ENCODE measurements around the gene PACRG.
"Not testable (repeated sequence)": the region's sequence is repeated elsewhere in the genome, so short reads cannot be mapped to it uniquely, and the experiment has no call there.

The PACRG gene

DNA sequence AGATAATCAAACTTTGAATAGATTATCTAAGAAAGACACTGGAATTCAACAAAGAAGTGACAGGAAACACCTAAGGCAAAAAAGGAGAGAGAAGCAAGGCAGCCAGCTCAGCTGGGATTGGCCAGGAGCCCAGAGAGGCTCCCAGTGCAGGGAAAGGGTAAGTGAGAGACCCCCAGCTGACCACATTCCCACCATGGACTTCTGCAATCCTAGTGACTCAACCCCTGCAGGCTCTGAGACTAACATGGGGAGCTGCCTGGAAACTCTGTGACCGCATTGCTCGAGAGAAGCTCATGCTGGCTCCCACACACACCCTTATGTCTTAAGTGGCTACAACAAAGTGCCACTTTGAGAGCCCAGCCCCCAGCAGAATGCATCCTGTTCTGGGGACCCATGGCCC, 215.1 kb downstream of the PACRG start:
- DNase-seq (ENCODE audit: low spot score): peak; percentile 21

DNA sequence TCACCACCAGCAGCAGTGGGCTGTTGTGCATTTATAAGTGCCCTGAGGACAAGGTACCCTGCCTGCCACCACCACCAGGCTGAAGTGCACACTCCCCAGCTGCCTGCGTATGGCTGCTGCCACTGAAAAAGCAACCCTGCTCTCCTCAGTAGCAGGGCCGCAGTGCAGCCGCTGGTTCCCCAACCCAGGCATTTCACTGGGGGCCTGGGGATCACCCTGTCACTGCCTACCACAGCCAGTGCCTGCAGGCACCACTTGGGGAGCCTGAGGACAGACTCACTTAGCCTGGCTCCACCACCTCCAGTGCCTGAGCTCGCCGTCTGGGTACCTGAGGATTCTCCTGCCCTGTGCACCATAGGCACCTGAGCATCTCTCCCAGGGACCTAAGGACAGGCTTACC, 215.6 kb downstream of the PACRG start:
- no peak for DNase-seq (ENCODE audit: low spot score)

DNA sequence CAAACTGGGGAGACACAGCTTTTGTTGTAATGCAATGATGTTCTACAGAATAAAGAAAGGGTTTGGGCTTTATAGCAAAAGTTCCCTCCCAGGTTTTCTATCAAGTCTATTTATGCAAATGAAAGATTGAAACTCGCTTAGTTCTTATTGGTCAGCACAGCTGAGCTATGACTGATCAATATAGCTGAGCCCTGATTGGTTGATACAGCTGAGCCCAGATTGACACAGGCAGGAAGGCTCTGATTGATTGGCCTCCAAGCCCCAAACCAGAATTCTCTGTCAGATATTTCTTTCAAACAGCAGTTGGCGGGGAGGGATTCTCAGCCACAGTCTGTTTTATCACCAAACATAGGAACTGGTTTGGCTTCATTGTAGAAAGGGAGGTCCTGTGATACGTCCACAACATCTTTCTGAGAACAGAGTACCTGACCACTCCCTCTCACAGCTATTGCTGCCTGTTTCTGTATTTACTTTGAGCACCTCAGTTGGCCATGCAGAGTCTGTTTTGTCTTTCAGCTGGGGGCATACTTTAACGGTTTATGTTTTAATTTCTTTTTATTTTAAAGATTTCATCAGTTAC, 223.5 kb downstream of the PACRG start:
- no peak for DNase-seq (ENCODE audit: low spot score)

DNA sequence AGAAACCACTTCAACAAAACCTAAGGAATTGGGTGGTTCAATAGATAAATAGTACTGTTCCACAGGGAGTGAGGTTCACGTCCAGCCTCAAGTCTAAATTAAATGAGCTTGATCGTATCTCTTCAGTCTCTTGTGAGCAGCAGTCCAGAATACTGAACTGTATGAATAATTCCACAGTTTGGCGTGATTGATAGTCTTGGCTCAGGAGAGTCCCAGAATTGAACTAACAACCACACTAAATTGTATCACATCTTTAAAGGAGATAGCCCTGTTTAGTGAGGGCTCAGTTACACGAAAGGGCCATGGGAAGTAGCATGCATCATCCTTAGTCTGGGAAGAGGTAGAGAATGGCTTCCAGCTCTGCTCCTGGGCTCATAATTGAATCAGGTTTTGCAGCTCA, 224.6 kb downstream of the PACRG start:
- no peak for DNase-seq (ENCODE audit: low spot score)

DNA sequence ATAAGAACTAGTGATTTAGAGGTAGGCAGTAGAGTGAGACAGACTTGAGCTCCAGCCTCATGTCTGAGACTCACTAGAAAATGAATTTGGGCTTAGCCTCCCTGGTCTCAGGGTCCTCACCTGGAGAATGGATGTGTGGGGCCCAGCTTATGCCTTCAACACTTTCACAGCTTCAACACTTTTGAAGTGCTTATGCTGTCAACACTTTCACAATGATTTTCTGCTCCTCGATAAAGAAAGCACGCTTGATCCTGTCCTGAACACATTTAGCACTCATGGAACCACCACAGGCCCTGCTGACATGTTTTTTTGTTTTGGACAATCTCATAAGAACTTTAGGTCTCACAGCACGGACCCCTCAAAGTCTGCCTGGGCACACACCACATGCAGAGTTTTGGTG, 229.3 kb downstream of the PACRG start:
- no peak for DNase-seq (ENCODE audit: low spot score)

DNA sequence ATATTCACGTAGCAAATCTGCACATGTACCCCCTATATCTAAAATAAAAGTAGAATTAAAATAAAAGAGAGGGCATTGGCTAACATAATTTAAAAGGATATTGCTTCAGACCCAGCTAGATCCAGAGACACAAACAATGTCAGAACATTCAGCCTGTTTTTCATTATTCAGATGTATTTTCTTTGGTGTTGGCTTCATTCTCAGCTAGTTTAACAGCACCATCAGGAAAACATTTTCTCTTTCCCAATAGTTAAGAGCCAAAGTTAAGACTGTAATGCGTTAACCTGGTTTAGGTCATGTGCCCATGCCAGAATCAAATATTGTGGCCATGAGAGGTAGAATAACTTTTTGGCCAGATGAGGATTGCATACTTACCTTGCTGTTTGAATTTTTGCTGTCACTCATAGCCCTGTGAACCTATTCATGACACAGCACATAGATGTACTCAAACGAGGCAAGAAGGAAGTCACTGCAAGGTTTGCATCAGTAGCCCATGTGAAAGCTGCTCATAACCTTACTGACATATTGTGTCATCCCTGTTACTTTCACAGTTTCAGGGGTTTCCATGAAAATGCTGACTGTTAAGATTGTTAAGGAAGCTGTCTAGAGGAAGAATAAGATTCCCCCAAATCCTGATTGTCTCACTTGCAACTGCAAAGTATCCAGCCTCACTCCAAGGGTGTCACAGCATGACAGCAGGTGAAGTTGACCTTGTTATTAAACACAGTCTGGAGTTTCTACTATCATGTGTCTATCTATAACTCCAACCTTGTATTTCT, 233.1 kb downstream of the PACRG start:
- DNase-seq (ENCODE audit: low spot score): peak; percentile 15

DNA sequence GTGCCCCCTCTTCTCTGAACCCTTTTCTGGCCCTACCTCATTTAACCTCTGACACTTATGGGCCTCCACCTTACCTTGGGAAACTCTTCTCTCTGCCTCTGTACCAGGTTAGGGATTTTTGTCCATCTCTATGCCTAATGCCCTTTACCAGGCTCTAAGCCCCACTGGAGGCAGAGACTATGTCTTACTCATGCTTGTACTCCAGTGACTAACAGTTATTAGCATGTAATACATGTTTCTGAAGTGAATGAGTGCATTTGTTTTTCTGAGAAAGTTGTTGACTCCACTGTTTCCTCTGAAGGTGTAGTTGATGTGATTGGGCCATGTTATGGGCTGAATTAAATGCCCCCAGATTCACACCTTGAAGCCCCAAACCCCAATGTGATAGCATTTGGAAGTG, 234.3 kb downstream of the PACRG start:
- DNase-seq (ENCODE audit: low spot score): peak; percentile 16

DNA sequence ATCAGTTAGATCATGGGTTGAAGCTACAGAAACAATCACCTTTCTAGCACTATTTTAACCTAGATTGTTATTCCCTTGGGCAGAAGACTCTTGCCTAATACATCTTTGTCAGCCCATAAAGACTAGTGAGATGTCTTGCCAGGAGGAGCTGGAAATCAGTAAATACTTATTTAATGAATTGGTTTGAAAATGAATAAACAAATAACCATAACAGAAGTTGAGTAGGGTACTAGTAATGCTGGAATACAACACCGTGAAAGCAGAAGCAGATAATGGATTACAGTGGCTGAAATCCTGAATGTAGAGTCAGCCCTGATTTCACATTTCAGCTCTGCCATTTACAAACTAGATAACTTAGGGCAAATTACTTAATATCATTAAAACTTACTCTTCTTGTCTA, 236.1 kb downstream of the PACRG start:
- no peak for DNase-seq (ENCODE audit: low spot score)

DNA sequence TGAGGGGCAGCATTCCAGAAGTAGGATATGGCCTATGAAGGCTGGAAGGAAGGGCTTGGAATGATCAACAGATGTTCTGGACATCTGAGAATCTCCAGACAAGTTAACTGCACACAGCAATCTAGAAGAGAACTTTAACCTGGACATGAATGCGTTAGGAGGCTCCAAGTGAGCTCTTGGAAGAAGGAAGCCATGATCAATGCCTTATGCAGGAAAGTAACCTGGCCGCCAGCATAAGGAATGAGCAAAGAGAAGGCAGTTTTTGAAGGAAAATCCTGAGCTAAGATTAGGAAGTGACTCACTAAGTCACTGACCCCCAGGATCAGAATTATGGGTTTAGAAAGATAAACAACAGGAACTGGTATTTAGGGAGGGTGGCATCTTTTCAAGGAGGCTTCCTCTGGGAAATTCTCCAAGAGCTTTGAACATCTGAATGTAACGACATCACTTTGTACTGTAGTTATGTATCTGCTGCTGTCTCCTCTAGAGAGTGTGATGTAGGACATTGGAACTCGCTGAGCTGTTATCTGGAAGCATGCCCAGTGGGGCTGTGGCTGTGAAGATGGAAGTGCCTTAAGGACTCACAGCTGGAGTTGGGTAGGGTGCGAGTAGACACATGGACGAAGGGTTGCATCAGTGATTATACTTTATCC, 236.8 kb downstream of the PACRG start:
- peak; percentile 92 for DNase-seq (ENCODE audit: low spot score)

DNA sequence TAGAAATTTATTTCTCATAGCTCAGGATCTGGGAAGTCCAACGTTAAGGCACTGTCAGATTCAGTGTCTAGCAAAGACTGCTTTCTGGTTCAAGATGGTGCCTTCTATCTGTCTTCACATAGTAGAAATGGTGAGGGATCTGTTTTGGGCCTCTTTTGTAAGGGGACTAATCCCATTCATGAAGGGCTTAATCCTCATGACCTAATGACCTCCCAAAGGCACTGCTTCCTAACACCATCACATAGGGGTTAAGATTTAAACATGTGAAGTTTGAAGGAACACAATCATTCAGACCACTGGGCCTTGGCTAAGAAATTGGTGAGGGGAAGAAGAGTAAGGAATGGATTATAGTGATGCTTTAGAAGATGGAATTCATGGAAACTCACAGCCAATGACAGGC, 237.6 kb downstream of the PACRG start:
- DNase-seq (ENCODE audit: low spot score): no peak

DNA sequence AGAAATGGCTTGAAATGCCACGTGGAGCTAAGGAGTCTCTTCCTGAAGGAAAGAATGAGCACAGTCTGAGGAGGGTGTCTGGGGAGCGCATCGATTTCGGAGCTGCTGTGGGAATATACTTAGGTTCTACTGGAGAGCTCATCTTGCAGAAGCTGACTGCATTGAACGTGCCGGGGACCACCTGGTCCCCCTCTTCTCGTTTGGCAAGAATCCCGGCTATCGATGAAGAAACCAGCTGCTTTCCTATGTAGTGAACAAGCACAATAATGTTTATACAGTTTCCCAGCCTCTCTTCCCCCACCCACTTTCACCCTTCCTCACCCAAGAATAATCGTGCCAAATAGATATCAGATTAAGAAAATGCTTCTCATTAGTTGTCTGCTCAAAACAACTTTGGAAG, 242.5 kb downstream of the PACRG start:
- DNase-seq (ENCODE audit: low spot score): no peak

DNA sequence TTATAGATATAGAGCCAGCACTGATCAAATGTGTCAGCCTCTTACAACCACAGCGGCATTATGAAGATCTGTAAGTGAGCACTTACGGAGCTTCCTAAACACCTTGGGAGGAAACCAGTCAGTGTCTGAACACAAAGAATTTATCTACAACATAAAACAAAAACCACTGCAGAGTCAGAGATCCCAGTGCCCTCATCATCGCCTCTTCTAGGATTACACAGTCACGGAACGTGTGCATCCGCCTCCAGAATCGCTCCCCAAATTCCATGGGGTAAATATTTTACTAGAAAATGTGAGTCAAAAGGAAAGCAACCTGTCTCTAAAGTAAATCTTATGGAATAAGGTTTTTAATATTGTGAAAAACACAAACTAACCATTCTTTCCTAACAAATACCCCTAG, 243.6 kb downstream of the PACRG start:
- DNase-seq (ENCODE audit: low spot score): no peak

DNA sequence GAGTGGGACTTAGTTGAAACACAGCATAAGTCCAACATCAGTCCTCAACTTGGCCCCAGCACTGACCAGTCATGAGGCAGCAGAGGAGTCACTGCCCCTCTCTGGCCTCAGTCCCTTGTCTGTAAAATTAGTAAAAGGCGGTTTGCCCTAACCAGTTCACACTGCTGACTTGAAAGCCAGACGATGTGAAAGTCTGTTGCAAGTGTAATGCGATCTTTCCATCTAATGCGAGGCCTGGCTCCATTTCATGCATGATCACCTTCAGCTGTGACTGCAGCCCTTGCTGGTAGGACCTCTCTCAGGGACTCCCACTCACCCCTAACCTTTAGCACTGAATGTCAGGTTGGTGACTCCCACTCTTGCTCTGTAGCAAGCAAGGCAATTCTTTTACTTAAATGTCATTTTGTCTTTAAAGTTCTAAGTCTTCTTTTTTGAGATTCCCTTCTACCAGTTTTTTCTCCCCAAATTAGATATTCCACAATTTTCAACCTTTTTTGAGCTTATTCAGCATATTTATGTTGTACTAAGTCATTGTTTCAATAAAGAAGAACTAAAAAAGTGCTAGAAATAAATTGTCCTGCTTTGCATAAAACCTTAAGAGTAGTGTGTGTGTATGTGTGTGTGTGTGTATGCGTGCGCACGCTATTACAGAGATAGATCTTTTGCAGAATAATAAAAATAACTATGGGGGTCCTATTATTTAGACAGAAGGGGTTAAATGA, 245.5 kb downstream of the PACRG start:
- no peak for DNase-seq (ENCODE audit: low spot score)

DNA sequence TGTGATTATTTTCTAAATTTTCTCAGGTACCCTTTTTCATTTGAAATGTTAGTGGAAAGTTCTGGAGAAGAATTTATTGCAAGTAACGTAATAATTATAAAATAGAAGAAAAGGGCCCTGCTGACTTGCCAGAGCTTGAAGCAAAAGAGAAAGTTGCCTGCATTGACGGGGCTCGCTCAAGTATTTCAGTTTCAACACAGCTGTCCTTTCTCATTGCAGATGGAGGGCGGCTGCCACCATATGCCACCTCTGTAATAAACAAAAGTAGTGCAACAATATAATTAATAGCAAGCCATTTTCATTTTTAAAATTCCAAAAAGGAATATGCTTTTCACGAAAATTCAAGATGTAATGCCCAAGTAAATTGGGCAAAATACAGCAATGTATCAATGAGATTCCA, 246.2 kb downstream of the PACRG start:
- no peak for DNase-seq (ENCODE audit: low spot score)

DNA sequence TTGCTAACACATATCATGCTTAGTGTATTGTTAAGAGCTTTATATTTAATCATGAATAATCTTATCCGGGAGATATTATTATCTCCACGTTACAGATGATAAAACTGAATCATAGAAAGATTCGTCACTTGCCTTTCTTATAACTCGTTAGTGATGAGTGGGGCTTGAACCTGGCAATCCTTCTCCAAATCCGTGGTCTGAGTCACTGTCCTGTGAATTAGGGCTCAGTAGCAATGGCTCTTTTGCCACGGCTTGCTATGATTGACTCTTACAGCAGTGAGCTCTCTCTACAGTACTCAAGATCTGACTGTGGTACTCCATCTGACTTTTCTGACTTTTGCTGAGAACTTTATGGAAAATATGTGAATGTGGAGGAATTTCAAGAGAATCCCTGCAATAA, 246.9 kb downstream of the PACRG start:
- no peak for DNase-seq (ENCODE audit: low spot score)

DNA sequence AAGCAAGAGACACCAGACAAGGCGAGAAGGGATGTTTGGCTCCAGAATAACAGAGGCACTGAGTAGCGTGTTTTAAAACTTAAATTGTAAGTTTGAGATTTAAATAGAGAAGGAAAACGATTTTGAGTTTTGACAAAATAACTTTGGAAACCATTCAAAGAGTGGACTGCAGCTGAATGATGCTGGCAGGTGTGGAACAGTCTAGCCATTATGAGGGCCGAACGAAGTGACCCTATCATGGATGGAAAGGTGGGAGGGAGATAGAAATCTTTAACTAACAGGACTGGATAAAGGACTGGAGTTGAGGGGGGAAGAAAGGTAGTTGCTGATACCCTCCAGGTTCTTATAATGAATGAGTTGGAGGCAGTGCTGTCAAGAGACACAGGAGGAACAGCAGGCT, 248.4 kb downstream of the PACRG start:
- DNase-seq (ENCODE audit: low spot score): no peak

DNA sequence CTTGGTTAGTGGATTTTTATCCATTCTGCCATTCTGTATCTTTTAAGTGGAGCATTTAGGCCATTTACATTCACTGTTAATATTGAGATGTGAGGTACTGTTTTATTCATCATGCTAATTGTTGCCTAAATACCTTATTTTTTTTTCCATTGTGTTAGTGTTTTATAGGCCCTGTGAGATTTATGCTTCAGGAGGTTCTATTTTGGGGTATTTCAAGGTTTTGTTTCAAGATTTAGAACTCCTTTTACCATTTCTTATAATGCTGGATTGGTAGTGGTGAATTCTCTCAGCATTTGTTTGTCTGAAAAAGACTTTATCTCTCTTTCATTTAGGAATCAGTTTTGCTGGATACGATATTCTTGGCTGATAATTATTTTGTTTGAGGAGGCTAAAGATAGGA, 255.5 kb downstream of the PACRG start:
- DNase-seq (ENCODE audit: low spot score): not testable (repeated sequence)

DNA sequence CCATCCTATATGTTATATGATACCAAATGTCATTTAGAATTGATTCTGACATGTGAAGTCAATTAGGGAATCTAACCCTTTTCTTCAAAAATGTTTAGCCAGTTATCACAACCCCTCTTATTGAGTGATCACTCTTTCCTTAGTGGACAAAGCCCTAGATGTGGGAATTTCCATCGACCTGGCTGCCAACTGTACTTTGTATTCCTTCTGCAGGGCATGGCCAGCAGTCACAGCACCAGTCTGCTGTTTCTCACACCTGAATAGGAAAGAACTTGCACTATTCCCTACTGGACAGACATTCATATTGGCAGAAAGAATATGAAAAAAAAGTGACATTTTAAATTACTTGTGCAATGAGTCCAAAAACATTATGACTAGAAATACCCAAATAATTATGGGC, 271.0 kb downstream of the PACRG start:
- DNase-seq (ENCODE audit: low spot score): no peak

DNA sequence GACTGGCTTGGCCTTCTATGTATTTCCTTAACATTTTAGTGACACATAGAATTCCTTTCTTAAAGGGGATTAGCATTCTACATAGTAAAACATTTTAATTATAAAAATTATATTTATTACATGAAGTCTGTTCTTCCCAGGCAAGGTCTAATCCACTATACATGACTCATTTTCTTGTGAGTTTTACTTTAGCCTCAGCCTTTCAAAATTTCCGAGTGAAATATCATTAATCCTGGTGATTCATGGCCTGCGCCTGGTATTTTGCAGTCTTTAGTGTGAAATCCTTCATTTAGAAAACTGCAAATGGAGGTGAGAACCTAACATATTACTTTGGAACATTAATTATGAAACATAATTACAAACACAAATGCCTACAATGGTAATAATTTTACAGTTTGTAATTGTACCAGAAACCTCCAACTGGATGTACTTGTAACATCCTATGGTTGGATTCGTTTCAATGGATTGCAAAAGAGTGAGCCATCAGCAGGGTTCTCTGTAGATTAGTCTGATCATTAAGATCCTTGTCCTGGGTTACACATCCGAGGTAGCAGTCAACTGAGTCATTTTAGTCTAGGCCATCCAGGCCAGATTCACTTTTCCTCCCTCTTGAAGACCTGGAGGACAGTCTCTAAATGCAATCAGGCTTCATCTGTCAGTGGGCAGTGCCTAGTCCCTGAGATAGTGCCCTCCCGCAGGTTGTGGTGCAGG, 272.0 kb downstream of the PACRG start:
- DNase-seq (ENCODE audit: low spot score): peak; percentile 78

DNA sequence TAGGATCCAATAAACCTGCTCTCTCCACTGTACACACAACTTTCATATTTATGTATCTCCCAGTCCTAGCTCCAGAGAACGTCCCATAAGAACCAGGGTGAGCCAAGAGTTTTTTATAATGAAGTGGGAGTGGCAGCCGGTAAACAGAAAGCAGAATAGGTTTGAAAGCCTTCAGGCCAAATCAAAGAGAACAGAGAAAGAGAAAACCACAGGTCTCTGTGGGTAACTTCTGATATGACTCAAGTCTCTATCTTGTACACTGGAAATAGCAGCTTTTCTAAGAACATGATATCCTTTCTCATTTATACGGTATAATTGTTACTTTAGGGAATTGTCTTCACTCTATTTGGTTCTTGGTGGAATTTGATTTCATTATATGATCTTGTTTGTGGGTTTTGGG, 273.6 kb downstream of the PACRG start:
- DNase-seq (ENCODE audit: low spot score): no peak

DNA sequence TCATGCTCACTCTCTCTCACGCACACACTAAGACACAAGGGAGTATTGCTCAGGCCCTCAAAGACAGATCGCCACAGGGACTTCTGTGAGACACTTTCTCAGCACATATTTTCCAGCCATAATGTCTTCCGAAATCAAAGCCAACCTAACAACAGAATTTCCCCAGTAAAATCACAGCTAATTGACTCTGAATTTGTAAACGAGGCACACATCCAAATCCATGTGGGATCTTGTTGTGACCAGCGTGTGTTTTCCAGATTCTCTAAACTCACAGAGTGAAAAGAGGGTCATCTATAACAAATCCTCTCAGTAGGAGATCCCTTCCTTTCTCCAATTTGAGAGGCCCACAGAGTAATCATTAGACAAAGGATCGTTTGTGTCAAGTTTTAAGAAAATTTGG, 280.4 kb downstream of the PACRG start:
- DNase-seq (ENCODE audit: low spot score): no peak

DNA sequence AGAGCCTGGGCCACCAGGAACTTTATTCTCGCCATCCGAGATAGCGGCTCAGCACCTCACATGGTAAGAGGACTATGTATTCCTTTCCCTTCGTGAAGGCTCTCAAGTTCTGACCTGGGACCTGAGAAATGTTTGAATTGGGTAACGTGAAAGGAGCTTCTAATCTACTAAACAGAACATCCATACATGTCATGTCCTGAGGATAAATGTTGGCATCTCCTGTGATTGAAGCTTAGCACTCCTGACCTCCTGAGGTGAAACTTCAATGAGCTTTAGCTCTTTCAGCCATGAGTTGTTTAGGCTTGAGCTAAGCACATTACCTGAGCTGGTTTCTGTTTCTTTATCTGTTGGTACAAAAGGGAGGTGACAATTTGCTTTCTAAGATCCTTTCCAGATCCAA, 280.9 kb downstream of the PACRG start:
- DNase-seq (ENCODE audit: low spot score): no peak
